ENCODE measurements around the gene SNTB2.

- TF ChIP-seq, protein P1, sequence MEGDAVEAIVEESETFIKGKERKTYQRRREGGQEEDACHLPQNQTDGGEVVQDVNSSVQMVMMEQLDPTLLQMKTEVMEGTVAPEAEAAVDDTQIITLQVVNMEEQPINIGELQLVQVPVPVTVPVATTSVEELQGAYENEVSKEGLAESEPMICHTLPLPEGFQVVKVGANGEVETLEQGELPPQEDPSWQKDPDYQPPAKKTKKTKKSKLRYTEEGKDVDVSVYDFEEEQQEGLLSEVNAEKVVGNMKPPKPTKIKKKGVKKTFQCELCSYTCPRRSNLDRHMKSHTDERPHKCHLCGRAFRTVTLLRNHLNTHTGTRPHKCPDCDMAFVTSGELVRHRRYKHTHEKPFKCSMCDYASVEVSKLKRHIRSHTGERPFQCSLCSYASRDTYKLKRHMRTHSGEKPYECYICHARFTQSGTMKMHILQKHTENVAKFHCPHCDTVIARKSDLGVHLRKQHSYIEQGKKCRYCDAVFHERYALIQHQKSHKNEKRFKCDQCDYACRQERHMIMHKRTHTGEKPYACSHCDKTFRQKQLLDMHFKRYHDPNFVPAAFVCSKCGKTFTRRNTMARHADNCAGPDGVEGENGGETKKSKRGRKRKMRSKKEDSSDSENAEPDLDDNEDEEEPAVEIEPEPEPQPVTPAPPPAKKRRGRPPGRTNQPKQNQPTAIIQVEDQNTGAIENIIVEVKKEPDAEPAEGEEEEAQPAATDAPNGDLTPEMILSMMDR (IDR thresholded peaks at IDR 0.05), result no peak
- TF ChIP-seq POLR2A (IDR thresholded peaks at IDR 0.05), result no peak
Measured at GRCh38 chr16:69188236-69188549, 1.2 kb downstream of the SNTB2 start.
